RCC 7860 (cell line): Measurements from ENCODE around the gene EPS8L2.
A peak's percentile ranks its signal among the peaks of the same experiment; 100 is the strongest.

Source experiments
- DNase-seq: peaks from one replicate; pipeline ENCODE4 v3.0.0-alpha.2; 2015; ENCODE audit warnings: low spot score
- FAIRE-seq: peaks from 2 replicates; lab custom pipeline; 2012; peaks lifted over from hg19 to GRCh38; lab: Jason Lieb, UNC

The EPS8L2 gene

DNA sequence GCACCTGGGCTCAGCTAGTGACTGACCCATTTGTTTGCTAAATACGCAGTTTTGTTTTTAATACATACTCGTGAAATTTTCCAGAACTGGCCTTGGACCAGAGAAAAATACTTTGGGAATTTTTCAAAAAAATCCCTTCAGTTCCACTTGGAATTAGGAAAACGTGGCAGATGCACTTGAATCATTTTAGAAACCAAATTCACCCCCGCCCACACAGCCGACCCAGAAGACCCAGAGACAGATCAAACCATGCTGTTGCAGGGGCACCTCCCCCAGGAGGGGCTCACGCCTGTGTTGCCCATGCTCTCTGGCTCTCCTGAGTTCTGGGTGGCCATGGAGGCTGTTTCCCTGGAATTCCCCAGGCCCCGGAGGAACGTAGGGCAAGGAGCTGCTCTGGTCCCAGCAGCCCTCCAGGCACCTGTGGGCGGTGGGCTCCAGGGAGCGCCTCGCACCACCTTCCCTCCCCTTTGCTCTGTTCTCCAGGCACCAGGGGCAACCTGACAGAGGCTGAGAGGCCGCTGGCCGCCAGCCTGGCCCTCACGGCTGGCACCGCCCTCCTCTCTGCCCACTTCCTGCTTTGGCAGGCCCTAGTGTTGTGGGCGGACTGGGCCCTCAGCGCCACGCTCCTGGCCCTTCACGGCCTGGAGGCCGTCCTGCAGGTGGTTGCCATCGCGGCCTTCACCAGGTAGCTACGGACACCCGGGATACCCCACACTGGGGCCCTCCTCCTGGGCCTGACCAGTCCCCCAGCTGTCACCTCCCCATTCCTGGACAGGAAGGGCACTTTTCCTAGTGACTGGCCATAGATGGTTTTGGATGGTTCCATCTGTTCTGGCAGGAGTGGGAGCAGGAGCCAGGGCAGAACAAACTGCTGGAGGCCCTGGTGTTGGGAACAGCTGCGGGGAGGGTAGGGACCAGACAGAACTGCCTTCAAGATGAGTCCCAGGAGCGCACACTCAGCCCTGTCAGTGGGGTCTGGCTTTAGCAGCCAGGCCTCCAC is 3.3 kb upstream of the EPS8L2 start:
- FAIRE-seq (peak; percentile 22), DNase-seq (peak; percentile 46)

DNA sequence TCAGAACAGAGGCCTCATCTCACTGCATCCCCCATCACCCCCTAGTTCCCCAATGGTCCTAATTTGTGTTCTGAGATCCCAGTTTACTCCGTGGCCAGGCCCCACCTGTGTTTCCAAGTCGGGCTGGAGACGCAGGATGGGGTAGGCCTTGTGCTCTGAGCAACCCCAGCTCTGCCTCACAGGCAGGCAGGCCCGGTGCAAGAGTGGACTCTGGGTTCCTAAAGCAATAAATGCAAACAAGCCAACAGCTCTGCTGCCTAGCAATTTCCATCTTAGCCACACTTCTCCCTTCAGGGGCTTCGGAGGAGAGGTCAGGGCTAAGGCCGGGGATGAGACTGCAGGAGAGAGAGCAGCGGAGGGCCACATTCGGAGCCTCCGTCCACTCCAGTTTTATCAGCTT is 2.5 kb upstream of the EPS8L2 start:
- FAIRE-seq (no peak), DNase-seq (no peak)

DNA sequence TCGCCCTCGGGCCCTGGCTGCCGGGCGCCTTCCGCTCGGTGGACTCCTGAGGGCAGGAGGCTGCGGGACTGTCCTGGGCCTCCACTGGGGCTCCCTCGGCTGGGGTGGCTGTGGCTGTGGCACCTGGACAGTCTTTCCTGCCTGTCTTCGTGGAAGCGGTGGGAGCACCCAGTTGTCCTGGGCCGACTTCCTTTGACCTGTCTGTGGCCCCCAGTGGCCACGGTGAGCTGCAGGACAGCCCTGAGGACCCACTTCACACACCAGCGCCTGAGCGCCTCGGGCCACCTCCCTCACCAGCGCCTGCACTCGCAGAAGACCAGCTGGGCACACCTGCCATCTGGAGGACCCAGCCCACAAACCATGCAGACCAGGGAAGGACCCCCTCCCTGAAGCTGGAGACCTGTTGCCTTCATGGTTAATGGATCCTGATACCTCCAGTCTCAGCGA is 1.8 kb upstream of the EPS8L2 start:
- no peak for FAIRE-seq

DNA sequence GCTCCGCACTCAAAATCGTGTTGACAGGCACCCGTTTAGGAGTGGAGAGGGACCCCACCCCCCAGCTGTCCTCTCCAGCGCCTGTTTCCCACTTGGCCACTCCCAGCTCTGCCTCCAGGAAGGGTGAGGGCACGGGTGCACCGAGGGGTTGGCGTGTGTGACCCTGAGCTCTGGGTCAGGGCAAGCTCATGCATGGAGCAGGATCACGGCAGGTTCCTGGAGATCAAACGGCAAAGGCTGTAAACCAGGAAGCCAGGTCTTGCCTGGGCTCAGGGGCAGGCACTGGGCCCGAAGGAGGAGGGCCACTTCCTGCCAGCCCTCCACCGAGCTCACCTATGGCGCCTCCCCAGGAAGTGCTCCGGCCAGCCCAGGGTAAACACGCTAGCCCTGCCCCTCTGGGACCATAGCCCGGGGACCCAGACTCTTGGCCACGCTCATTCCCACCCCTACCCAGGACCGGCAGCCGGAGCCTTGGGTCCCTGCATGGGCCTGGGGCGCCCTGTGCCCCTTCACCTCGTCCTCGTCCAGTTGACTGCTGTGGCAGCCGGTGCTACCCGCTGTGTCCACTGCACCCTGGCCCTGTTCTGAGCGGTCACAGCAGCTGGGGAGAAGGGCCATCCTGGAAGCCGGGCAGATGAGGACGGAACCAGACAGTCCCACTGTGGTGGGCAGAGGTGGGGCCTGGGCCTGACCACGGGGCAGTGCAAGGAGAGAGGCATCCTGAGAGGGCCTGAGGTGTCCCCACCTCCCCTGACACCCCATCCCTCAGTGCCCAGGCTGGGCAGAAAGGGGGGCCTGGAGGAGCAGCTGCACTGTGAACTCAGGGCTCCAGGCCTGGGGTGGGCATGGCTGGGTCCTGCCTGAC is 1.0 kb upstream of the EPS8L2 start:
- FAIRE-seq (peak; percentile 32), DNase-seq (peak; percentile 61)

More for the DNA sequence above, 1.8 kb upstream of the EPS8L2 start:
- DNase-seq: no peak

DNA sequence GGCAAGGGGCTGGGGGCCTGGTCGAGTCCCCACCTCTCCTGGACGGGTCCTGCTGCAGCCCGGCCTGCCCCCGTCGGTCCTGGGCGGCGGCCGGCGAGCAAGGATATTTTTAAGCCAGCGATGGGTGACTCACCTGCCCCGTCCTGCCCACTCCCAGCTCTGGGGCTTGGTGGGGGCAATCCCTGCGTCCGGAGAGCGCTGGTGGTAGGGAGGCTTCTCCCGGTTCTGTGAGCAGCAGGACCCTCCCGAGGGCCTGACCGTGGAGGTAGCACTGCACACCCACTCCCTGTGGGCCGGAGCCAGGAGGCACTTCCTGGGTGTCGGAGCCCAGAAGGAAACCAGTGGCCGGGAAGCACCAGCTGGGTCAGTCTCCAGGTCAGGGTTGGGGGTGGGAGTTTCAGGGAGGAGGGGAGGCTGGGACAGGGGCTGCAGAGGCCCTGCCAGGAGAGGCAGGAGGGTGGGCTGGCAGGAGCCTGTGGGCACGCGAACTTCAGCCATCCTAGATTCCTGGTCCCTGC is 467 bp downstream of the EPS8L2 start:
- FAIRE-seq (no peak), DNase-seq (peak; percentile 40)

DNA sequence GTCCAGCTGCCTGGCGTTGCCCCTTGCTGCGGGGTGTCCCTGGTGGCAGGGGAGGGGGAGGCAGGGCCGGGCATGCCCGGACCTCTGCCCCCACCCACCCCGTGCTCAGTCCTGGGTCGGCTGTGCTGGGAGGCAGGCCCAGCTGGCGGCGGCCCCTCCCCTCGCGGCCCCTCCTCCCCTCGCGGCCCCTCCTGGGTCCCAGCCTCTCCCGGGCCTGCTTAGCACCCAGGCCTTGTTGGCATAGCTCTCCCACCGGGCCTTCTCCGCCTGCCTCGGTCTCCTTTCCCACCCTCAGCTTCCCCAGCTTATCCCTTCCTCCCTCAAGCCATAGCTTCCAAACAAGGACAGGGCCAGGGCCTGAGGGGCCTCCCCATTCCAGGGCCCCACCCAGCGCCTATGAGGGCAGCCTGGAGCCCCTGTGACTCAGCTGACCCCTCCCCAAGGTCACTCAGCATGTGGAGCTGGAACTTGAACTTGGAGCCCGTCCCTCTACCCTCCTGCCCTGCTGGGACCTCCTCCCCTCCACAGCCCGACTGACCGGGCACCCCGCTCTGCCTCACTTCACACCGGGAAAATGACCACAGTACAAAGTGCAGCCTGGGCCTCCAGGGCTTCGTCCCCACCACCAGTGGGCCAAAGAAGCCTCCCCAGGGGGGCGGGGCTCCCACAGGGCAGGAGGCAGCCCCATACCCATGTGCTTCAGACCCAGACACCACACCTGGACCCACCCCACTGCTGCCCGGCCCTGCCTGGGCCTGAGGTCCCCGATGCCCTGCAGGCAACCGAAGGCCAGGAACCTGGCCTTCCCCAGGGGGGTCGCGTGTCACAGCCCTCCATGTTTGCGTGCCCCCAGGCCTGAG is 1.2 kb downstream of the EPS8L2 start:
- DNase-seq (peak; percentile 88), FAIRE-seq (peak; percentile 79)

DNA sequence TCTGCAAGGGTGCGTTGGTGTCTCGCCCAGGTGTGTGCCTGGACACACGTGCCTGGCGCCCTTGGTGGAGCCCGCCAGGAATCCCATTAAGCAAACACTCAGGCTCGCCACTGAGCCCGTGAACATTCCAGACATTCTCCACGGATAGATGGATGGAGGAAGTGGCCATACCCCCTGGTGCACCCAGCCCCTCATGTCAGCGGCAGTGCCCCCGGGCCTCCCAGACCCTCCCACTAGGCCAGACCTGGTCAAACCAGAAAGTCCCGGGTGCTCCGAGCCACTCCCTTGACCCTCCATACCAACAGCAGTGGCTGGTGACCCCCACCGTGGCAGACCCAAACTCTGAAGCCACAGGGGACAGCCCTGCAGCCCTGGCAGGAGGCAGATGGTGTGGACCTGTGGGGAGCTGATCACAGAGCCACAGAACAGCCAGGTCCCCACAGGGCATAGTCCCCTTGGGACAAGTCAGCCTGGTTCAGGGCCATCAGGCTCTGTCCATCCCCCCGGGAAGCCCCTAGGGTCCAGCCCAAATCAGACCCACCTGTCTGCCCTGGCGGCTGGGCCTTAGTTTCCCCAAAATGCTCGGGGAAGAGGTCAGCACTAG is 1.9 kb downstream of the EPS8L2 start:
- peak; percentile 79 for FAIRE-seq
- DNase-seq: peak; percentile 85

DNA sequence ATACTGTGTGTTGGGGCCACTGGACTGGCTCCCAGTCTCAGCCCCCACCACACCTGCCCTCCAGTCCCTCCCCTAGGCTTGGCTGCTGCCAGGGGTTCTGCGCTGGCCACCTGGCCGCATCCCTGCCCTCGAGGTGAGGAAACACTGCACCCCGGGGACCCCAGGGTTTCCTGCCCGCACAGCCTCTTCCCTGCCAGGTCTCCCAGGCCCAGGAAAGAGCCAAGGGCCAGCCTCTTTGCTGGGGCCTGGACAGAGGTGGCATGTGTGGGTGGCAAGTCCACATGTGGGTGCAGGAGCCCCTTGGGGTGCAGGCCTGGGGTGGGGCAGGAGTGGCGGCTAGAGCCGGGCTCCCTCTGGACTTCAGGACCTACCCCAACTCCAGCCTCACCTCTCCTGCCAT is 2.5 kb downstream of the EPS8L2 start:
- DNase-seq (no peak), FAIRE-seq (no peak)

DNA sequence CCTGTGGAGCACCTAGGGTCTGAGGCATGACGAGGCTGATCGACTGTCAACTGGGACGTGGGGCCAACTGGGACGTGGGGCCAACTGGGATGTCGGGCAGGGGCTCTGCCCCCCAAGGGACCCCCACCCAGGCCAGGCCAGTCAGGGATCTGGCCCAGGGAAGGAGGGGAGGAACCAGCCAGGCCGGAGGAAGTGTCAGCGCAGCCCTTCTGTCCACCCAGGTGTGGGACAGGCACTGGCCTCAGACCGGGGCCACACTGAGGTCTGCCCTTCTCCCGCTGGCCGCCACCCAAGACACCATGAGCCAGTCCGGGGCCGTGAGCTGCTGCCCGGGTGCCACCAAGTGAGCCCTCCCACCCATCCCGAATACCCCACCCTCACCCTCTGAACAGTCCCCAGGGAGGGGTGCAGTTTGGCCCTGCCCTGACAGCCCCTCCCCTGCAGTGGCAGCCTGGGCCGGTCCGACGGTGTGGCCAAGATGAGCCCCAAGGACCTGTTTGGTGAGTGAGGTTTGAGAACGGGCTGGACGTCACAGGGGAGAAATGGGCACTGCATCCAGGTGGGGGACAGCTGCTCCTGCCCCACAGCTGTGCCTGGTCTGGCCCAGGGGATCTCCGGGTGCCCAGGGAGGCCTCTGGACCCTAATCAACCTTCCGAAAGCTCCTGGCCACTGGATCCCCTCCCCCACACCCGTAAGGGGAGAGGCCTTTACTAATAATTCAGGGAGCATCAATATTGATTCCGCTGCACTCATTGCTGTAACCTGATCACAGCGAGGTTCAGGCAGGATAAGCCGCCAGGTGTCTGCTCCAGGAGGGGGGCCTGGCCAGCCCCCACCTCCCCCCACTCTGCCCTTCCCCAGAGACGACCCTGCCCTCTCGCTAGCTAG is 3.3 kb downstream of the EPS8L2 start:
- DNase-seq: no peak
- FAIRE-seq: no peak

DNA sequence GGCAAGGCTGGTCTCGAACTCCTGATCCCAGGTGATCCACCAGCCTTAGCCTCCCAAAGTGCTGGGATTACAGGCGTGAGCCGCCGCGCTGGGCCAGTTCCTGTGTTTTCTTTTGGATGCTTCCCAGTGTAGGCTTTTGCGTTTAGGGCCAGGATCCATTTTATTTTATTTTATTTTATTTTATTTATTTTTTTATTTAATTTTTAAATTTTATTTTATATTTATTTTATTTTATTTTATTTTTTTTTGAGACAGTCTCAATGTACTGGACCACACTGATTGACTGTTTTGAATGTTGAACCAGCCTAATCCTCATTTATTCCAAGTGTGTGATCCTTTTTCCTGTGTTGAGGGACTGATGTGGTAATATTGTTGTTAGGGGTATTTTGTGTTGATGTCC is 8.4 kb downstream of the EPS8L2 start:
- no peak for FAIRE-seq
- no peak for DNase-seq

DNA sequence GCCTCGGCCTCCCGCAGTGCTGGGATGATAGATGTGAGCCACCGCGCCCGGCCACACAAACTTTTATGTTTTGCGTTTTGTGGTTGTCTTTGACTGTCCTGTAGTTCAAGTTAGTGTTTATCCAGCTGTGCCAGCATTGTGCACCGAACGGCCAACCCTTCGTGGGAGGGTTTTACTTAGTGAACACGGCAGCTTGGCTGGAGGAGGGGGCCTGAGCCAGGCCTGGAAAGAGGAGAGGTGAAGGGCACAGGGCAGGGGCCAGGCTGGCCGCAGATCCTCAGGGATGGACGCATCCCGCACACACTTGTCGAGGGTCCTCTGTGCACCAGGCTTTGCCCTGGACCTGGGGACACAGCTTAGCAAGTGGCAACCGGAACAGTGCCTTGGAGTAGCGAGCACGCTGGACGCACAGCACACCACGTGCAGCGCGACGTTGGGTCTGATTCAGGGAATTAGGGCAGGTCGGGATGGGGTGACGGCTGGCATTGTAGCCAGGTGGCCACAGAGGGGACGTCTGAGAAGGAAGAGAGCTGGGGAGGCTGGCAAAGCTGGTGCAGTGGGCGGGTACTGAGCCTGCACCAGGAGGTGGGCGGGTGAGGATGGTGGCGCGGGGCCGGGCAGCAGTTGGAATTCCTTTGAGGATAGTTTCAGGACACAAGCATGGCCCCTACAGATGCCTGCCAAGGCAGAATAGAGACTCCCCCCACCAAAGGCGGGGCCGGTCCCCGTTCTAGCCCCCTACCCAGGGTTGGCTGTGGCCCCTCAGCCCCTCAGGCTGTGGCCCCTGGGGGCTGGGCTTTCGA is 13.4 kb downstream of the EPS8L2 start:
- FAIRE-seq (no peak), DNase-seq (no peak)

DNA sequence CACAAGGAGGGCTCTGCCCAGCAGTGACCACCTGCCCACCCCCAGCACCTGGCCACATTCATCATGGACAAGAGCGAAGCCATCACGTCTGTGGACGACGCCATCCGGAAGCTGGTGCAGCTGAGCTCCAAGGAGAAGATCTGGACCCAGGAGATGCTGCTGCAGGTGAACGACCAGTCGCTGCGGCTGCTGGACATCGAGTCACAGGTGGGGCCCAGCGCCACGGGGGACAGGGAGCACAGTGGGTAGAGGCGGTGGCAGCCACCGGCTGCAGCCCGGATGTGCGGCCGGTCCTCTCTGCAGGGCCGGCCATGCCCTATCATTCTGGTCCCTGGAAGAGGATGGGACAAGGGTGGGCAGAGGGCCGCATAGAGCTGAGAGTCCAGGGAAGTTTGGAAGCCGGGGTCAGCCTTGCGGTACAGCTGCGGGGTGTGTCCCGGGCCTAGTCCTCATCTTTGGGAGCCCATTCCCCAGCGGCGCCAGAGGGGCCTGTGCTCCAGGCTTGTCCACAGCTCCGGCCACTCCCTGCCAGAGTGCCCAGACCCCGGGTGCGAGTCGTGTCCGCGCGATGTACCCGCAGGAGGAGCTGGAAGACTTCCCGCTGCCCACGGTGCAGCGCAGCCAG is 14.1 kb downstream of the EPS8L2 start:
- no peak for DNase-seq
- FAIRE-seq: no peak

DNA sequence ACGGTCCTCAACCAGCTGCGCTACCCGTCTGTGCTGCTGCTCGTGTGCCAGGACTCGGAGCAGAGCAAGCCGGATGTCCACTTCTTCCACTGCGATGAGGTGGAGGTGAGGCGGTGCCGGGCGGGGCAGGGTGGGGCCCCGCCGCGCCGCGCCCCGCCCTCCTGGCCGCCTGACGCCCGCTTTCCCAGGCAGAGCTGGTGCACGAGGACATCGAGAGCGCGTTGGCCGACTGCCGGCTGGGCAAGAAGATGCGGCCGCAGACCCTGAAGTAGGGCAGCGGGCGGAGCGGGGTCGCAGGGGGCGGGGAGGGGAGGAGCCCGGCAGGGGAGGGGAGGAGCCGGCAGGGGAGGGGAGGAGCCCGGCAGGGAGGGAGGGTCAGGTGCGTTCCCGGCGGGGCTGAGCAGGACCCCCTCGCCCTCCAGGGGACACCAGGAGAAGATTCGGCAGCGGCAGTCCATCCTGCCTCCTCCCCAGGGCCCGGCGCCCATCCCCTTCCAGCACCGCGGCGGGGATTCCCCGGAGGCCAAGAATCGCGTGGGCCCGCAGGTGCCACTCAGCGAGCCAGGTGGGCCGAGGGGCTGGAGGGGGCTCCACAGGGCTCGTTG is 14.7 kb downstream of the EPS8L2 start:
- peak; percentile 42 for DNase-seq

DNA sequence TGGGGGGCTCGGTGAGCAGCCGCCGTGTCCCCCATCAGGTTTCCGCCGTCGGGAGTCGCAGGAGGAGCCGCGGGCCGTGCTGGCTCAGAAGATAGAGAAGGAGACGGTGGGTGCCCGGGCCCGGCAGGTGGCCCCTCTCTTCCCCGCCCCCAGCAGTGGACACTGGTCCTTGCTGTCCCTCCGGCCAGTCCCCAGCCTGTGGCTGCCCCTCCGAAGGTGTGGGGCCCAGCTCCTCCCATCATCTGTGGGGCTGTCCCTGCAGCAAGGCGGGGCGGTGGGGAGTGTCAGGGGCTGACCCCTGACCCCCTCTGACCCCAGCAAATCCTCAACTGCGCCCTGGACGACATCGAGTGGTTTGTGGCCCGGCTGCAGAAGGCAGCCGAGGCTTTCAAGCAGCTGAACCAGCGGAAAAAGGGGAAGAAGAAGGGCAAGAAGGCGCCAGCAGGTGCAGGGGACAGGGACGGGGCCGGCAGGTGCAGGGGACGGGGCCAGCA is 15.3 kb downstream of the EPS8L2 start:
- DNase-seq: no peak
- no peak for FAIRE-seq

More for the DNA sequence above, 14.7 kb downstream of the EPS8L2 start:
- FAIRE-seq: no peak

DNA sequence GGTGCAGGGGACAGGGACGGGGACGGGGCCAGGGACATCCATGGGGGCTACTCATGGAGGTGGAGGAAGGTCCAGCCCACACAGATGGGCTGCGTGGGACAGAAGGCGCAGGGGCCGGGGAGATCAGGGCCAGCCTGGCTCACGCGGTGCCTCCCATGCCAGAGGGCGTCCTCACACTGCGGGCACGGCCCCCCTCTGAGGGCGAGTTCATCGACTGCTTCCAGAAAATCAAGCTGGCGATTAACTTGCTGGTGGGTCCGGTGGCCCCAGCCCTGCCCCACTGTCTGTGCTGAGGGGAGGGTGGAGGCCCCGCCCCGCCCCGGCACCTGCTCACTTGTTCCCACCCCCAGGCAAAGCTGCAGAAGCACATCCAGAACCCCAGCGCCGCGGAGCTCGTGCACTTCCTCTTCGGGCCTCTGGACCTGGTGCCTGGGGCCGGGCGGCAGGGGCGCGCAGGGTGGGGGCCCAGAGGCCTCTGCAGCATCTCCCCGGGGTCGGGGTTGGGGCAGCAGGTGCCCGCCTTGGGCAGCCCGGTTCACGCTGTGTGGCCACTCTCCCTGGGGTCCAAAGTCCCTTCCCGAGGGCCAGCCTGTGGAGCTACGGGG is 15.8 kb downstream of the EPS8L2 start:
- DNase-seq: no peak
- FAIRE-seq: no peak

DNA sequence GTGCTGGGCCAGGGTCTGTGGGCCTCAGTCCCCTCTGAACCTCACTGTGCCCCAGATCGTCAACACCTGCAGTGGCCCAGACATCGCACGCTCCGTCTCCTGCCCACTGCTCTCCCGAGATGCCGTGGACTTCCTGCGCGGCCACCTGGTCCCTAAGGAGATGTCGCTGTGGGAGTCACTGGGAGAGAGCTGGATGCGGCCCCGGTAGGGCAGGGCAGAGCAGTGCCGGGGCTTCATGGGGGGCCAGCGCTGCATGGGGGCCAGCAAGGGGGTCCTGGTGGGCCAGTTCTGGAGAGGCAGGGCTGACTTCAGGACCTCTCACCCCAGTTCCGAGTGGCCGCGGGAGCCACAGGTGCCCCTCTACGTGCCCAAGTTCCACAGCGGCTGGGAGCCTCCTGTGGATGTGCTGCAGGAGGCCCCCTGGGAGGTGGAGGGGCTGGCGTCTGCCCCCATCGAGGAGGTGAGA is 16.3 kb downstream of the EPS8L2 start:
- DNase-seq: no peak
- FAIRE-seq: no peak
